K562 (cell line): Measurements from ENCODE around the gene SOX2. TPM values are rescaled to one million over a fixed set of nuclear protein-coding genes. Genes with fewer than 3 reads are reported as not detected.

ENCODE experiments used
- ATAC-seq: fragments of 200-7000 bp; cut with Tn5 transposase; 3 replicates; pipeline ENCODE4 v1.9.1; 2020; ENCODE audit warnings: moderate library complexity
- BruUV-seq: library from RNA; stranded (reverse); fragments of 400-500 nt; replicated peaks from 2 replicates; lab custom pipeline; 2021; lab: Mats Ljungman, UMichigan
- CTCF ChIA-PET: fragments of 300-600 bp; formaldehyde crosslinking; extraction: SDS; loops from one replicate; lab custom pipeline; 2021; ENCODE audit warnings: low intra/inter-chr PET ratio; lab: Yijun Ruan, JAX
- POLR2A ChIA-PET: fragments of 300-600, 350-650 bp; sonication (Branson Sonifier 250); formaldehyde crosslinking; extraction: SDS; loops from one replicate; lab custom pipeline; 2021; ENCODE audit warnings: antibody characterized with exemption, inconsistent platforms; lab: Yijun Ruan, JAX
- DNase-seq, 4 experiments: peaks; one replicate each; pipeline versions ENCODE4 v3.0.0 to v3.0.0-alpha.2; 2011 to 2018; ENCODE audit warnings: low spot score in 3 of 4, mixed read lengths in 3 of 4; ENCODE audit errors: extremely low read depth in 1 of 4
- FAIRE-seq: peaks from 2 replicates; lab custom pipeline; 2011; peaks lifted over from hg19 to GRCh38; lab: Jason Lieb, UNC
- H2AFZ ChIP-seq: 2 replicates; pipeline ENCODE4 v1.6.0; 2011; ENCODE audit warnings: low read depth, low read length, control low read depth, inconsistent platforms
- H3K27ac ChIP-seq: fragments of 200-600 bp; 3 replicates; pipeline ENCODE4 v1.8.0; 2011; ENCODE audit warnings: low read depth, mild to moderate bottlenecking, control low read depth, inconsistent platforms, low read length, moderate library complexity, mixed read lengths; ENCODE audit errors: extremely low read depth
- H3K27me3 ChIP-seq, 2 experiments: fragments of 300-600 bp in 1 of 2; 2 replicates in 1 of 2; 3 replicates in 1 of 2; pipeline versions ENCODE4 v1.6.0 to v1.8.0; 2011; ENCODE audit warnings: inconsistent platforms in 2 of 2, low read length in 2 of 2, mild to moderate bottlenecking in 1 of 2, mixed read lengths in 1 of 2, moderate library complexity in 1 of 2; ENCODE audit not compliant: control insufficient read depth in 2 of 2, insufficient read depth in 2 of 2
- H3K36me3 ChIP-seq: fragments of 300-600 bp; 3 replicates; pipeline ENCODE4 v1.8.0; 2011; ENCODE audit warnings: mild to moderate bottlenecking, low read length, inconsistent platforms; ENCODE audit not compliant: control insufficient read depth, insufficient read depth
- H3K4me1 ChIP-seq, 2 experiments: fragments of 200-600 bp in 1 of 2; replicated peaks in 1 of 2; 2 replicates in 1 of 2; 3 replicates in 1 of 2; pipeline versions ENCODE4 v1.5.1 to v1.8.0; 2011; ENCODE audit warnings: inconsistent platforms in 2 of 2, low read length in 2 of 2, mild to moderate bottlenecking in 1 of 2, mixed read lengths in 1 of 2, moderate library complexity in 1 of 2; ENCODE audit not compliant: control insufficient read depth in 2 of 2, insufficient read depth in 2 of 2
- H3K4me2 ChIP-seq: 2 replicates; pipeline ENCODE4 v1.6.1; 2011; ENCODE audit warnings: low read length, control low read depth, inconsistent platforms, mixed read lengths; ENCODE audit not compliant: insufficient read depth
- H3K4me3 ChIP-seq: fragments of 200-600 bp; sonication (generic), shearing (Covaris generic); 2 replicates; pipeline ENCODE4 v1.5.1; 2016; ENCODE audit warnings: control low read depth, inconsistent platforms
- H3K79me2 ChIP-seq: fragments of 200-600 bp; 3 replicates; pipeline ENCODE4 v1.8.0; 2011; ENCODE audit warnings: low read length, inconsistent platforms; ENCODE audit not compliant: control insufficient read depth, insufficient read depth
- H3K9ac ChIP-seq, 2 experiments: 2 replicates each; pipeline versions ENCODE4 v1.6.0 to v1.6.1; 2011; ENCODE audit warnings: low read depth in 2 of 2, low read length in 2 of 2, control low read depth in 1 of 2, inconsistent platforms in 1 of 2, mild to moderate bottlenecking in 1 of 2, mixed read lengths in 1 of 2; ENCODE audit not compliant: insufficient read depth in 1 of 2
- H3K9me1 ChIP-seq: one replicate; pipeline ENCODE4 v1.6.0; 2011; ENCODE audit warnings: inconsistent platforms, mild to moderate bottlenecking, low read length, moderate library complexity; ENCODE audit not compliant: control insufficient read depth, insufficient read depth
- H3K9me3 ChIP-seq: replicated peaks from 2 replicates; pipeline ENCODE4 v1.5.1; 2011; ENCODE audit warnings: low read depth, low read length, inconsistent platforms; ENCODE audit not compliant: control insufficient read depth, insufficient read depth
- H4K20me1 ChIP-seq: replicated peaks from 2 replicates; pipeline ENCODE4 v1.6.1; 2011; ENCODE audit warnings: low read length, inconsistent platforms, mixed read lengths; ENCODE audit not compliant: control insufficient read depth, insufficient read depth
- CREB5 ChIP-seq: fragments of 250-450 bp; sonication (Bioruptor Pico); IDR thresholded peaks from 2 replicates; pipeline ENCODE4 v1.5.0; 2020; ENCODE audit warnings: mild to moderate bottlenecking
- E2F1 ChIP-seq: sonication (generic); formaldehyde crosslinking; IDR thresholded peaks from 2 replicates; pipeline ENCODE4 v1.8.1; 2023; ENCODE audit warnings: mild to moderate bottlenecking, missing genetic modification reagents, moderate library complexity
- HNRNPLL ChIP-seq: fragments of 200-400 bp; formaldehyde crosslinking; IDR thresholded peaks from 2 replicates; pipeline ENCODE4 v1.6.1; 2017; ENCODE audit warnings: low read length, low read depth, mild to moderate bottlenecking; ENCODE audit not compliant: poor library complexity, severe bottlenecking
- L3MBTL2 ChIP-seq: fragments of 450-650 bp; IDR thresholded peaks from 2 replicates; pipeline ENCODE4 v1.6.1; 2016; ENCODE audit warnings: mild to moderate bottlenecking, moderate library complexity
- NCOA4 ChIP-seq: fragments of 450-650 bp; IDR thresholded peaks from 2 replicates; pipeline ENCODE4 v1.6.1; 2018; ENCODE audit warnings: mild to moderate bottlenecking; ENCODE audit not compliant: partially characterized antibody
- NFATC3 ChIP-seq: fragments of 450-650 bp; IDR thresholded peaks from 2 replicates; pipeline ENCODE4 v1.6.1; 2017; ENCODE audit warnings: mild to moderate bottlenecking
- RBM22 ChIP-seq: fragments of 200-400 bp; formaldehyde crosslinking; IDR thresholded peaks from 2 replicates; pipeline ENCODE4 v1.6.1; 2018; ENCODE audit warnings: low read length, low read depth; ENCODE audit not compliant: poor library complexity, severe bottlenecking
- TSHZ1 ChIP-seq: fragments of 250-450 bp; sonication (Bioruptor Pico); IDR thresholded peaks from 2 replicates; pipeline ENCODE4 v1.4.0; 2020; ENCODE audit warnings: mild to moderate bottlenecking, moderate library complexity
- ZBED1 ChIP-seq: IDR thresholded peaks from 2 replicates; pipeline ENCODE4 v1.6.1; 2014
- ZBTB12 ChIP-seq: fragments of 250-450 bp; sonication (Bioruptor Pico); IDR thresholded peaks from 2 replicates; pipeline ENCODE4 v1.4.0; 2020
- ZNF408 ChIP-seq: fragments of 250-450 bp; sonication (Bioruptor Pico); IDR thresholded peaks from 2 replicates; pipeline ENCODE4 v1.4.0; 2020; ENCODE audit warnings: low read depth, mild to moderate bottlenecking, moderate library complexity
- WGBS: fragments of 100-300 bp; shearing (Covaris generic); methylation state at CpG from one replicate; pipeline ENCODE4 v1.1.6; 2016; ENCODE audit warnings: low coverage, mixed read lengths; ENCODE audit not compliant: insufficient coverage; ENCODE audit errors: missing lambda C conversion rate; 5-methylcytosine and 5-hydroxymethylcytosine counted together
- in situ Hi-C: fragments of 300-500 bp; cut with MboI; formaldehyde crosslinking; loops from 4 replicates; pipeline ENCODE4 v1.15.0; 2018; ENCODE audit warnings: inconsistent platforms, mixed read lengths
- intact Hi-C: fragments of 100-400 bp; cut with micrococcal nuclease; formaldehyde crosslinking; loops from 2 replicates; pipeline ENCODE4 v1.14.2; 2022
- polyA plus RNA-seq, 8 experiments: library from polyadenylated mRNA; depleted of rRNA in 4 of 8; stranded (reverse) in 5 of 8; unstranded in 3 of 8; fragments of >200 nt; fragmentation: Nextera tagmentation in 2 of 8; fragmentation: Illumina TruSeq in 1 of 8; extraction: Ambion mirVana in 2 of 8; extraction: Trizol in 1 of 8; gene quantifications; 2 replicates each; pipeline versions ENCODE4 v1.2.1 to v1.2.3, GENCODE V29; 2011 to 2014; ENCODE audit warnings: inconsistent platforms in 1 of 8, missing spikeins in 1 of 8
- total RNA-seq, 7 experiments: library from RNA; depleted of rRNA in 6 of 7; stranded (reverse); fragments of >200 nt in 6 of 7; fragmentation: Illumina TruSeq in 2 of 7; extraction: Trizol in 2 of 7; gene quantifications; 2 replicates each; pipeline versions ENCODE4 v1.2.1 to v1.2.3, GENCODE V29; 2011 to 2021; ENCODE audit warnings: low replicate concordance in 1 of 7

The SOX2 gene
- total and polyA plus RNA-seq, 9 of the 15 experiments (the other 6 are each of a cell fraction or from before 2014, with no cell fraction given): 0.07 TPM; not detected in 8

- TF ChIP-seq E2F1 (CRISPR knock-in tag) (no peak), NFATC3 (no peak), ZNF408 (CRISPR knock-in tag) (no peak), L3MBTL2 (peak; percentile 50; the same call in 1 of the 2 replicates), RBM22 (no peak)
Measured at GRCh38 chr3:181726351-181727330, 14.9 kb downstream of the SOX2 start (continued).

- Histone ChIP-seq H3K27ac (no peak overlapping the region), H3K9me3 (no peaks in the 10 kb centered on the region), H3K4me1 (peaks cover 0 to 4% of the 10 kb centered on the region in 2 experiments; a peak in 2 of 5 replicates), H3K9ac (no peak overlapping the region), H3K4me3 (no peak overlapping the region), H4K20me1 (no peaks in the 10 kb centered on the region), H2AFZ (no peak overlapping the region), H3K27me3 (peaks cover 20 to 54% of the 10 kb centered on the region in 2 experiments), H3K9me1 (no peaks in the 10 kb centered on the region), H3K4me2 (no peak overlapping the region), H3K79me2 (no peaks in the 10 kb centered on the region), H3K36me3 (no peaks in the 10 kb centered on the region)
- ATAC-seq (no peak), DNase-seq (no peak), FAIRE-seq (no peak)
- in situ Hi-C loops: no loop called here
- BruUV-seq: no TSS peak
- ChIA-PET CTCF (no interaction called here), POLR2A (no interaction called here)
- intact Hi-C loops: no loop called here
- WGBS: 12% methylated on average over 24 of the region's 24 CpGs
- TF ChIP-seq ZBTB12 (CRISPR knock-in tag) (no peak), NCOA4 (no peak), ZBED1 (no peak), HNRNPLL (no peak), TSHZ1 (CRISPR knock-in tag) (no peak), CREB5 (CRISPR knock-in tag) (no peak)
Measured at GRCh38 chr3:181727341-181728032, 15.8 kb downstream of the SOX2 start.
